Femur (tissue), 1 donor: ENCODE measurements around the gene LENG1.
"Not testable (repeated sequence)": the region's sequence is repeated elsewhere in the genome, so short reads cannot be mapped to it uniquely, and the experiment has no call there.

Source experiments
- DNase-seq: peaks from one replicate; pipeline ENCODE4 v3.0.0-alpha.2; 2017

Gene LENG1

DNA sequence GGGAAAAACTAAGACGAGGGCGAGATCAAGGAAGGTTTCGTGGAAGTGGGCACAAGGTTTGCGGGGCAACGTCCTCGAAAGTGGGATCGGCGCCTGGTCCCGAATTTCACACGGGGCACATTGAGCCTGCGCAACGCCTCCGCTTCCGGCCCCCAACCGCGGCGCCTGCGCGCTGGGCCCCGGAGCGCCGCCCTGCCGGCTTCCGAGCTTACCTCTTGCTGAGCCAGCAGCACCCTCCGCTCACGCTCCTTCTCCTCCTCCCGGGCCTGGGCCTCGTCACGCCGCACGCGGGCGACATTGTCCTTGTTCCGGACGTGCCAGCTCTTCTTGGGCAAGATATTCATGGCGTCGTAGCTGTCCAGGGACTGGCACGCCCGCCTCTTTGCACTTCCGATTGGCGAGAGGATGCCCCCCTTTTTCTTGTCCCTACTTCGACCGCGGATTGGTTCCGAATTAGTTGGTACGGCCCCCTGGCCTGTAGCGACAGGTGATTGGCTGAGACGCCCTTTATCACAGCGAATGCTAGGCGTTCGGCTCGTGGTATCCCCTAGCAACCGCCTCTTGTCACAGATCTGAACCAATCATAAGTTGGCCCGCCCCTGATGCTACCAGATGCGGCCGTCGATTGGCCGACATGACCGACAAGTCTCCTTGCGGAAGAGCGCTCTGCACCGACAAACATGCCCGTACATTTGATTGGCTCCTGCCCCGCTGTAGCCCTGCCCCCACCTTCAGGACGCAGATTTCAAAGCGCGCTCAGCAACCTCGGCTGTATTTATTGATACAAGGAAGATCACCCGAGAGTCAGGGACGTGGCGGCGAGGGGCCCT, at the start of gene LENG1:
LENG1 (minus strand) TSS at position 370 of the 830 bp plus-strand sequence; CDS start at position 344, 26 bp downstream.
- DNase-seq, result peak; percentile 100

DNA sequence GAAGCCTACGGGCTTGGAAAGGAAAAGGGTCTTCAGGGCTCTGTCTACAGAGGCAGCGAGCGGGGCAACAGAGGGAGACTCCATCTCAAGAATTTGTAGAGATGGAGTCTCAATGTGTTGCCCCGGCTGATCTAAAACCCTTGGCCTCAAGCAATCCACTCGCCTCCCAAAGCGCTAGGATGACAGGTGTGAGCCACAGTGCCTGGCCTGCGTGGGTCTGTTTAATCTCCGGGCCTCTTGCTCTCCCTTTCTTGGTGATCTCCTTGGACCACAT, 49.2 kb upstream of the LENG1 start:
- no peak for DNase-seq

GRCh38 chr19:54207983-54208783, 48.7 kb upstream of the LENG1 start:
- peak; percentile 83 for DNase-seq

DNA sequence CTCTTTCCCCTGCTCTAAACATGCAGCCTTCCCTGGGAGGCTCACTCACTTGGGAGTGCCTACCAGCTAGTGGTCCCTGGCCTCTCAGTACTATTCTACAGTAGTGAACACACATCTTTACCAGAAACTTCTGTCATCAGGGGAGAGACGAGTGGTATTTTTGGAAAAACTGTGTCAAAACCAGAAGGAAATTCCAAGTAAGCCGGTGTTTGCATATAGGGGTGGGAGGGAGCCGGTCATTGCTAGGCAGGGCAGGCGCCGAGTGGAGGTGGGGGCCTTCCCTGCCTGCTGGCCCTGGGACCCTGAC, 48.1 kb upstream of the LENG1 start:
- DNase-seq, result no peak

- DNase-seq, result not testable (repeated sequence)
These were observed 47.7 kb upstream of the LENG1 start for GRCh38 chr19:54207193-54207592.

- DNase-seq, result no peak
These were observed 47.3 kb upstream of the LENG1 start for GRCh38 chr19:54206831-54207177.

GRCh38 chr19:54206030-54206830, 46.7 kb upstream of the LENG1 start:
- no peak for DNase-seq

GRCh38 chr19:54204767-54205468, 45.4 kb upstream of the LENG1 start:
- DNase-seq, result no peak

DNA sequence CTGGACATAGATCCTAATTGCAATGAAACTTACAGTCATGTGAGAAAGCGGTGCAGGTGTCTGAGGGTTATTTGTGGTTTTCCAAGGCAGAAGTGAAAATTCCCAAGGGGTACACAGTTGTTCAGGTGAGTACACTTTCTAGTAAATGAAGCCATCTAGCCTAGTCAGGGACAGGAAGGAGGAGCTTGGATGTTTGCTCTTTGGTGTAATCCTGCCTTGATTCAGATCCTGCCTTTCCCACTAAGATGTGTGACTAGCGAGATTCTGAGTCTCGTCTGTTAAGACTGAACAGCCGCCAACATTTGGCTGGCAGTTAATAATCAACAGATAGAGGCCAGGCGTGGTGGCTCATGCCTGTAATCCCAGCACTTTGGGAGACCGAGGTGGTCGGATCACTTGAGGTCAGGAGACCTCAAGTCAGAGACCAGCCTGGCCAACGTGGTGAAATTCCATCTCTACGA, 43.7 kb upstream of the LENG1 start:
- DNase-seq, result no peak

DNA sequence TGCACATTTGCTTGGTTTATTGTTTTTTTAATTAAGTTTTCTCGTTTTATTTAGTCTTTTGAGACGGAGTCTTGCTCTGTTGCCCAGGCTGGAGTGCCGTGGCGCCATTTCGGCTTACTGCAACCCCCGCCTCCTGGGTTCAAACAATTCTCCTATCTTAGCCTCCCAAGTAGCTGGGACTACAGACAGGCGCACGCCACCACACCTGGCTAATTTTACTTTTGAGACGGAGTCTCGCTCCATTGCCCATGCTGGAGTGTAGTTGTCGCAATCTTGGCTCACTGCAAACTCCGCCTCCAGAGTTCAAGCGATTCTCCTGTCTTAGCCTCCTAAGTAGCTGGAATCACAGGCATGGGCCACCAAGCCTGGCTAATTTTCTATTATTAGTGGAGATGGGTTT, 42.5 kb upstream of the LENG1 start:
- DNase-seq, result no peak

DNA sequence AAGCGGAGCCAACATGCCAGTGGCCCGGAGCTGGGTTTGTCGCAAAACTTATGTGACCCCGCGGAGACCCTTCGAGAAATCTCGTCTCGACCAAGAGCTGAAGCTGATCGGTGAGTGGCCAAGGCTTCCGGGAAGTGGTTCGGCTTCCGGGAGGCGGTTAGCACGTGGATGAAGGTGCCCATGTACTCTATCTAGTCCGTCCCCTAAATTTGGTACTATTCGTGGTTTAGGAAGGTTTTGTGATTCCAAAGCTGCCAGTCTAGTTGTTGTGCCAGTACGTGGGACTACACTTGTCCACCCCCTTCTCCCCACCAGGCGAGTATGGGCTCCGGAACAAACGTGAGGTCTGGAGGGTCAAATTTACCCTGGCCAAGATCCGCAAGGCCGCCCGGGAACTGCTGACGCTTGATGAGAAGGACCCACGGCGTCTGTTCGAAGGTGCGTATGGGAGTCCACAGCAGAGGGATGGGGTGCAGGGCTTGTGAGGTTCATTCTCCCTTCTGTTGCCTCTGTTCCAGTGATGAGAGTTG, 41.7 kb upstream of the LENG1 start:
- DNase-seq, result no peak

- DNase-seq, result no peak
These were observed 39.9 kb upstream of the LENG1 start for GRCh38 chr19:54199401-54199800.

GRCh38 chr19:54197121-54197520, 37.6 kb upstream of the LENG1 start:
- DNase-seq, result no peak

DNA sequence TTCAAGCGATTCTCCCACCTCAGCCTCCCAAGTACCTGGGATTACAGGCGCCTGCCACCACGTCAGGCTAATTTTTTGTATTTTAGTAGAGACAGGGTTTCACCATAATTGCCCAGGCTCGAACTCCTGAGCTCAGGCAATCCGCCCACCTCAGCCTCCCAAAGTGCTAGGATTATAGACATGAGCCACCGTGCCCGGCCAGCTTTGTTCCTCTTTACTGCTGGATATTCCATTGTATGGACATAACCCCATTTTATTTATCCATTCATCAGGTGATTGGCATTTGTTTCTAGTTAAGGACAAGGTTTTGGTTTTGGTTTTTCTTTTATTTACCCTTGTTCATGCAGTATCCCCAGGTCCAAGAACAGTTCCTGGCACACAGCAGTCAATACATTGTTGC, 37.0 kb upstream of the LENG1 start:
- DNase-seq, result no peak

DNA sequence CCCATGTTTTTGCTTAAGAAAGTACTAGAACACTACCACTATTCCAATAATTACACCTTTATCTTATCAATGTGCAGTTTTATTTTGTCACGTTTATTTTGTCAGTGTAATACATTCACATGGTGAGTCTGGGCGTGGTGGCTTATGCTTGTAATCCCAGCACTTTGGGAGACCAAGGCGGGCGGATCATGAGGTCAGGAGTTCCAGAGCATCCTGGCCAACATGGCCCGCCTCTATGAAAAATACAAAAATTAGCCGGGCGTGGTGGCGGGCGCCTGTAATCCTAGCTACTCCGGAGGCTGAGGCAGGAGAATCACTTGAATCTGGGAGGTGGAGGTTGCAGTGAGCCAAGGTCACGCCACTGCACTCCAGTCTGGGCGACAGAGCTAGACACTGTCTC, 34.9 kb upstream of the LENG1 start:
- not testable (repeated sequence) for DNase-seq

- no peak for DNase-seq
These were observed 33.5 kb upstream of the LENG1 start for GRCh38 chr19:54193011-54193410.

DNA sequence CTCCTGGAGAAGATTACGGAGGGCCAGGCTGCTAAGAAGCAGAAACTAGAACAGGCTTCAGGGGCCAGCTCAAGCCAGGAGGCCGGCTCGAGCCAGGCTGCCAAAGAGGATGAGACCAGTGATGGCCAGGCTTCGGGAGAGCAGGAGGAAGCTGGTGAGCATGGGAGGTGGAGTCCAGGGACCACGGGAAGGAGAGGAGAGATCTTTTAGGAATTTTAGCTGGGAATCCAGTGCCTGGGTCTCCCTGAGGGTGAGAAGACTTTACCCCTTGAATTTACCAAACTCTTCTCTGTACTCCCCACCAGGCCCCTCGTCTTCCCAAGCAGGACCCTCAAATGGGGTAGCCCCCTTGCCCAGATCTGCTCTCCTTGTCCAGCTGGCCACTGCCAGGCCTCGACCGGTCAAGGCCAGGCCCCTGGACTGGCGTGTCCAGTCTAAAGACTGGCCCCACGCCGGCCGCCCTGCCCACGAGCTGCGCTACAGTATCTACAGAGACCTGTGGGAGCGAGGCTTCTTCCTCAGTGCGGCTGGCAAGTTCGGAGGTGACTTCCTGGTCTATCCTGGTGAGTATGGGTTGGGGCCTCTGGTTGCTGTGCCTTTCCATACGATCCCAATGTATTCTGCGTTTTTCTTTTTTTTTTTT, 32.4 kb upstream of the LENG1 start:
- DNase-seq, result no peak

- peak; percentile 76 for DNase-seq
These were observed 31.7 kb upstream of the LENG1 start, which contains the start of gene TSEN34 for GRCh38 chr19:54191011-54191810. Gene TSEN34 (plus strand): TSS chr19:54191308. CDS start chr19:54191365, 57 bp downstream.

GRCh38 chr19:54190503-54191010, 31.0 kb upstream of the LENG1 start:
- peak; percentile 100 for DNase-seq

- peak; percentile 100 for DNase-seq
These were observed 30.4 kb upstream of the LENG1 start for GRCh38 chr19:54189735-54190502.
